Measurements from ENCODE around the gene NME2. TPM values are rescaled to one million over a fixed set of nuclear protein-coding genes. Genes with fewer than 3 reads are reported as not detected.
"Not testable (repeated sequence)": the region's sequence is repeated elsewhere in the genome, so short reads cannot be mapped to it uniquely, and the experiment has no call there.

Gene NME2
- total RNA-seq, 1 donor from 2014 or later = 318 TPM

DNA sequence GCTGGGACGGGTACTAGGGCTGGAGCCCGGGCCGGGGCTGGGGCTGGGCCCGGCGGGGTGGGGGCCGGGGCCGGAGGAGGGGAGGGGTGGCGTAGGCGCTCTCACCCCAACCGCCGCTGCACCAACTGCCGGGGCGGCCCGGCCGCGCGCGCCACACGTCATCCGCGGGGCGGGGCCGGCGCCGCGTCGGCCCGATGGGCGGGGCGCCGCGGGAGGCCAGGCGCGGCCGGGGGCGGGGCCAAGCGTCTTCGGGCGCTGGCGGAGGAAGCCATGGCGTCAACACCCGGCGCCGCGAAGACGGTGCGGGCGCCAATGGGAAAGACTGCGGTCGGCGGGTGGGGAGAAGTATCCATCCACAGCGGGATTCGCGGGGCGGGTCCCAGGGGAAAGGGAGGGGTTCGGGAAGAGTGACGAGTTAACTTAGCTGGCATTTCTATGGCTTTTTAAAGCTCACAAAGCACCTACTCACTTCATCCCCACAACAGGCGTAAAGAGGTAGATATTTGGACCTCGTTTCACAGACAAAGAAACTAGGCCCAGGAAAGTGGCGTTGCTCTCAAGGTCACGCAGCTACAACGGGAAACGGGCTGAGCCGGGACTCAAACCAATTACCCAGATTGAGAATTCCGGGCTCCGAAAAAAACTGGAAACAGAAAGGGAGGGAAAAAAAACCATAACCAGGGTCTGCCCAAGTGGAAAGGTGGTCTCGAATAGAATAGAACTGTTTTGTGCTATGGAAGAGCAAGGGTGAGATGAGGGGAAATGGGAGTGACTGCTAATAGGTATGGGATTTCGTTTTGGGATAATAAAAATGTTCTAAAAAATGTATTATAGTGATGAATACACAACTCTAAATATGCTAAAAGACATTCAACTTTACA, 45.2 kb upstream of the NME2 start, which contains the start of gene SPAG9:
Gene SPAG9 (minus strand): TSS at position 130 of the 881 bp plus-strand sequence. CDS start 212 bp downstream, outside the sequence.
- peak; percentile 85 for DNase-seq (ENCODE audit: low spot score, unreplicated experiment)
- no peaks in the 10 kb centered on the region for H3K9me3 Mint-ChIP-seq (ENCODE audit: low read depth)
- H3K4me1 Mint-ChIP-seq (ENCODE audit: low read depth) = peaks cover 31% of the 10 kb centered on the region
- peak within 1 kb of the TSS; percentile 99 for H3K27ac Mint-ChIP-seq
- TF ChIP-seq, protein P1, sequence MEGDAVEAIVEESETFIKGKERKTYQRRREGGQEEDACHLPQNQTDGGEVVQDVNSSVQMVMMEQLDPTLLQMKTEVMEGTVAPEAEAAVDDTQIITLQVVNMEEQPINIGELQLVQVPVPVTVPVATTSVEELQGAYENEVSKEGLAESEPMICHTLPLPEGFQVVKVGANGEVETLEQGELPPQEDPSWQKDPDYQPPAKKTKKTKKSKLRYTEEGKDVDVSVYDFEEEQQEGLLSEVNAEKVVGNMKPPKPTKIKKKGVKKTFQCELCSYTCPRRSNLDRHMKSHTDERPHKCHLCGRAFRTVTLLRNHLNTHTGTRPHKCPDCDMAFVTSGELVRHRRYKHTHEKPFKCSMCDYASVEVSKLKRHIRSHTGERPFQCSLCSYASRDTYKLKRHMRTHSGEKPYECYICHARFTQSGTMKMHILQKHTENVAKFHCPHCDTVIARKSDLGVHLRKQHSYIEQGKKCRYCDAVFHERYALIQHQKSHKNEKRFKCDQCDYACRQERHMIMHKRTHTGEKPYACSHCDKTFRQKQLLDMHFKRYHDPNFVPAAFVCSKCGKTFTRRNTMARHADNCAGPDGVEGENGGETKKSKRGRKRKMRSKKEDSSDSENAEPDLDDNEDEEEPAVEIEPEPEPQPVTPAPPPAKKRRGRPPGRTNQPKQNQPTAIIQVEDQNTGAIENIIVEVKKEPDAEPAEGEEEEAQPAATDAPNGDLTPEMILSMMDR (IDR thresholded peaks at IDR 0.05; ENCODE audit: unreplicated experiment) = no peak
- peak within 1 kb of the TSS; percentile 96 for H3K4me3 Mint-ChIP-seq (ENCODE audit: low read depth)
- no peaks in the 10 kb centered on the region for H3K27me3 Mint-ChIP-seq
- H3K36me3 Mint-ChIP-seq (ENCODE audit: insufficient read depth) = no peaks in the 10 kb centered on the region

DNA sequence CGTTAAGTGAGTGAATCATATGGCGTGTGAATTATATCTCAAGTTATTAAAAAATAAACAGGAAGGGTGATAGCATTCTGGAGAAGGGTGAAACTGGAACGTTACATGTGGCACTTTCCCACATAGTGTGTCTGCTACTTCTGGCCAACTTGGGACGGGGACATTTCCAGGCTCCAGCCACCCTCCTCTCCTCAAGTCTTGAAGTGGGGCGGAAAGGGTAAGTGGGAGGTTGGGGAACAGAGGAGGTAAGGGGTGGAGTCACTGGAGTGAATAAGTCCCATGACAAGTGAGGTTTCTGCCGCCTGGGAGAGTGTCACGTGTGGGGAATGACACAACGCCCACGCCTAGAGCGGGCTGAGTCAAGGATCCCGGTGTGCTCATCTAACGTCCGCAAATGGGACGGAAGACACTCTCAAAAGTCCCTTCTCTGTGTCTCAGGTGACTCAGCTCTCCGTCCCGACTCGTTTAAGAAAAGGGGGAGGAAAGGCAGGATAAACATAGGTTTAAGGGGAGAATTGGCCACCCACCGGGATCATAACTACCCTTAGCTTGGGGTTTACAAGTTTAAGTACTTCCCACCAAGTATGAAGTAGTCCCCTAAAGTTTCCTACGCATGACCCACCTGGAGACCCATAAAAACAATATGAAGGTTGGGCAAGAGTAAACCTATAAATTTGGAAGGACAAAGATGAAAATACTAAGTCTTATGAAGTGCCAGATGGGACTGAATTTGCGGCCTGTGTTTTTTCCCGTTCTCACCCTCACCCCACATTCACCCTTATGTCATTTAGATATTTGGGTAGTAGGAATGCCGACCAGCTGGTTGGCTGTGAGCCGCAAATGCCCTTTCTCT, 44.4 kb upstream of the NME2 start:
- TF ChIP-seq, protein P1 (IDR thresholded peaks at IDR 0.05; ENCODE audit: unreplicated experiment) = no peak
- H3K27ac Mint-ChIP-seq = peak overlapping the region; percentile 99
- H3K36me3 Mint-ChIP-seq (ENCODE audit: insufficient read depth) = no peaks in the 10 kb centered on the region
- peaks cover 35% of the 10 kb centered on the region for H3K4me1 Mint-ChIP-seq (ENCODE audit: low read depth)
- H3K9me3 Mint-ChIP-seq (ENCODE audit: low read depth) = no peaks in the 10 kb centered on the region
- H3K27me3 Mint-ChIP-seq = no peaks in the 10 kb centered on the region
- peak overlapping the region; percentile 88 for H3K4me3 Mint-ChIP-seq (ENCODE audit: low read depth)
- peak; percentile 24 for DNase-seq (ENCODE audit: low spot score, unreplicated experiment)

- H3K9me3 Mint-ChIP-seq (ENCODE audit: low read depth); H3K27me3 Mint-ChIP-seq; H3K36me3 Mint-ChIP-seq (ENCODE audit: insufficient read depth); DNase-seq (ENCODE audit: low spot score, unreplicated experiment): not testable (repeated sequence)
- Mint-ChIP-seq H3K27ac (peak overlapping the region; percentile 22), H3K4me3 (ENCODE audit: low read depth) (peak overlapping the region; percentile 88), H3K4me1 (ENCODE audit: low read depth) (peaks cover 35% of the 10 kb centered on the region)
Observed at GRCh38 chr17:51122473-51123115, 43.6 kb upstream of the NME2 start.

DNA sequence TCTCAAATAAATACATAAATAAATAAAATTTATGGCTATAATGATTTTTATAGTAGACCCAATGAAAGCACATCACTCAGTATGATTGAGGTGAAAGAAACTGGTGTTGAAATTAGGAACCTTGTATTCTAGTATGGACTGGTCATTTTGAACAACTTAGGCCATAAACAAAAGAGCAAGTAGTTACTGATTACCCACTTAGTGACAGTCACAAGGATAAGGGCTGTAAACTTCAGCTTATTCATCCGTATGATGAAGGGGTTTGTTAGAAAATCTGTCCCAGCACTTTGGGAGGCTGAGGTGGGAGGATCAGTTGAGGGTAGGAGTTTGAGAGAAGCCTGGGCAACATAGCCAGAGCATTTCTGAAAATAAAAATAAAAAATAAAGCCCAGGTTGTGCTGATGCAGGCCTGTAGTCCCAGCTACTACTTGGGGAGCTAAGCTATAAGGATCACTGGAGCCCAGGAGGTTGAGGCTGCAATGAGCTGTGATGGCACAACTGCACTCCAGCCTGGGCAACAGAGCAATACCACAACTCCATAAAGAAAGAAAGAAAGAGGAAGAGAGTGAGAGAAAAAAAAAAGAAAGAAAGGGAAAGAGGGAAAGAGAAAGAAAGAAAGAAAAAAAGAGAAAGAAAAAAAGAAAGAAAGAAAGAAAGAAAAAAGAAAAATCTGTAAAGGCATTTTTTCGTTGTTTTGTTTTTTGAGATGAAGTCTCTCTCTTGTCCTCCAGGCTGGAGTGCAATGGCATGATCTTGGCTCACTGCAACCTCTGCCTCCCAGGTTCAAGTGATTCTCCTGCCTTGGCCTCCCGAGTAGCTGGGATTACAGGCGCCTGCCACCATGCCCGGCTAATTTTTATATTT, 41.3 kb upstream of the NME2 start:
- DNase-seq (ENCODE audit: low spot score, unreplicated experiment) = no peak
- H3K36me3 Mint-ChIP-seq (ENCODE audit: insufficient read depth) = no peaks in the 10 kb centered on the region
- TF ChIP-seq, protein P1 (IDR thresholded peaks at IDR 0.05; ENCODE audit: unreplicated experiment) = no peak
- no peak overlapping the region for H3K27ac Mint-ChIP-seq
- no peaks in the 10 kb centered on the region for H3K27me3 Mint-ChIP-seq
- H3K9me3 Mint-ChIP-seq (ENCODE audit: low read depth) = no peaks in the 10 kb centered on the region
- no peak overlapping the region for H3K4me3 Mint-ChIP-seq (ENCODE audit: low read depth)
- H3K4me1 Mint-ChIP-seq (ENCODE audit: low read depth) = peaks cover 19% of the 10 kb centered on the region

GRCh38 chr17:51128076-51128475, 38.1 kb upstream of the NME2 start:
- H3K27me3 Mint-ChIP-seq = no peaks in the 10 kb centered on the region
- TF ChIP-seq, protein P1 (IDR thresholded peaks at IDR 0.05; ENCODE audit: unreplicated experiment) = no peak
- H3K27ac Mint-ChIP-seq = no peak overlapping the region
- H3K36me3 Mint-ChIP-seq (ENCODE audit: insufficient read depth) = no peaks in the 10 kb centered on the region
- no peaks in the 10 kb centered on the region for H3K9me3 Mint-ChIP-seq (ENCODE audit: low read depth)
- no peak for DNase-seq (ENCODE audit: low spot score, unreplicated experiment)
- H3K4me1 Mint-ChIP-seq (ENCODE audit: low read depth) = peaks cover 8% of the 10 kb centered on the region
- no peak overlapping the region for H3K4me3 Mint-ChIP-seq (ENCODE audit: low read depth)
